Calu3 (cell line): ENCODE data around the gene SMIM28. TPM values are rescaled to one million over a fixed set of nuclear protein-coding genes. Genes with fewer than 3 reads are reported as not detected.

ENCODE experiments used
- BruUV-seq: library from RNA; stranded (reverse); fragments of 400-500 nt; replicated peaks from 2 replicates; lab custom pipeline; 2021; lab: Mats Ljungman, UMichigan
- CTCF ChIA-PET: fragments of 300-600 bp; sonication (Branson Sonifier 250); formaldehyde crosslinking; loops from one replicate; lab custom pipeline; 2022; ENCODE audit warnings: antibody characterized with exemption; lab: Charles Lee
- DNase-seq: peaks from one replicate; pipeline ENCODE4 v3.0.0; 2022
- H3K27ac Mint-ChIP-seq: one replicate; pipeline ENCODE4 v1.8.0; 2022; ENCODE audit warnings: mixed read lengths; ENCODE audit not compliant: unreplicated experiment
- H3K27me3 Mint-ChIP-seq: one replicate; pipeline ENCODE4 v1.8.0; 2022; ENCODE audit warnings: mixed read lengths; ENCODE audit not compliant: unreplicated experiment
- H3K36me3 Mint-ChIP-seq: one replicate; pipeline ENCODE4 v1.8.0; 2022; ENCODE audit warnings: mild to moderate bottlenecking, moderate library complexity, mixed read lengths; ENCODE audit not compliant: insufficient read depth, unreplicated experiment
- H3K4me1 Mint-ChIP-seq: one replicate; pipeline ENCODE4 v1.8.0; 2022; ENCODE audit warnings: mild to moderate bottlenecking, low read depth, mixed read lengths; ENCODE audit not compliant: unreplicated experiment
- H3K4me3 Mint-ChIP-seq: one replicate; pipeline ENCODE4 v1.8.0; 2022; ENCODE audit warnings: mild to moderate bottlenecking, low read depth, moderate library complexity, mixed read lengths; ENCODE audit not compliant: unreplicated experiment
- H3K9me3 Mint-ChIP-seq: one replicate; pipeline ENCODE4 v1.8.0; 2022; ENCODE audit warnings: low read depth, mixed read lengths; ENCODE audit not compliant: unreplicated experiment
- CTCF ChIP-seq: fragments of 200-600 bp; IDR thresholded peaks from one replicate; pipeline ENCODE4 v1.8.0; 2022; ENCODE audit warnings: antibody characterized with exemption; ENCODE audit not compliant: unreplicated experiment
- intact Hi-C: fragments of 100-400 bp; cut with micrococcal nuclease; formaldehyde crosslinking; loops from one replicate; pipeline ENCODE4 v1.10.0; 2022; ENCODE audit not compliant: unreplicated experiment
- total RNA-seq: library from RNA; stranded (reverse); gene quantifications from 2 replicates; pipeline ENCODE4 v1.2.3, GENCODE V29; 2022

Gene SMIM28
- total RNA-seq, 1 experiment from 2014 or later: not detected

DNA sequence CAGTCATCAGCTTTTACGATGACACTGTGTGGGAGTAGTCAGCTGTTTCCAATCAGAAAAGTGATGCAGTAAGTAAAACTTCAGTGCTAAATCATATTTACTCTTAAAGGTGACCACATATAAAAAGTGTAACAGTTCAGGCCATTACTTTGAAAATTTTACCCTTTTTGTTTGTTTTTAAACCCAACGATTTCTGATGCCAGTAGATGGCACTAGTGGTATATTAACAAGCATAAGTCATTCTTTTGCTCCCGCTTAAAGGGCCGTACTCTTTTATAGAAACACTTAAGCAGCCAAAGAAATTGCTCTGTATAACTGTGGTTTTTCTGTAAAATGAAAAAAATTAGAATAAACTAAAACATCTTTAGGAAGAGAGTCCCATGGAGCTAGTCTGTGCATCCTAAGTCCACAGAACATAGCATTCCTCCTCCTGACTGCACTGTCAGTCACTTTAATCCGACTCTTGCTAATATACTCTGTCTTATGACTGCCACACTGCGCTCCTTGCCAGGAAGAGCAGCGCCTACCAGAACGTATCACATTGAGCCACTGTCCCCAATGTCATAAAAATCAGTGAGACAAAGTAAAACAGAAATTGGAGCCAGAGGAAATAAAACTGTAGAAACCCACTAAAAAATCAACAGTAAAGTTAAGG is 51.4 kb downstream of the SMIM28 start:
- Mint-ChIP-seq H3K36me3 (peaks cover 27% of the 10 kb centered on the region), H3K27me3 (no peaks in the 10 kb centered on the region), H3K4me3 (no peak overlapping the region), H3K9me3 (no peaks in the 10 kb centered on the region), H3K4me1 (no peaks in the 10 kb centered on the region), H3K27ac (no peak overlapping the region)
- intact Hi-C loops: loop anchor here (1.0 to 10.0 kb wide), 3 partner anchors 80 to 346 kb away; partner anchors contain the start of gene CCDC28A
- no peak for DNase-seq
- TF ChIP-seq CTCF: peak; percentile 24
- CTCF ChIA-PET: no interaction called here
- BruUV-seq: no TSS peak

DNA sequence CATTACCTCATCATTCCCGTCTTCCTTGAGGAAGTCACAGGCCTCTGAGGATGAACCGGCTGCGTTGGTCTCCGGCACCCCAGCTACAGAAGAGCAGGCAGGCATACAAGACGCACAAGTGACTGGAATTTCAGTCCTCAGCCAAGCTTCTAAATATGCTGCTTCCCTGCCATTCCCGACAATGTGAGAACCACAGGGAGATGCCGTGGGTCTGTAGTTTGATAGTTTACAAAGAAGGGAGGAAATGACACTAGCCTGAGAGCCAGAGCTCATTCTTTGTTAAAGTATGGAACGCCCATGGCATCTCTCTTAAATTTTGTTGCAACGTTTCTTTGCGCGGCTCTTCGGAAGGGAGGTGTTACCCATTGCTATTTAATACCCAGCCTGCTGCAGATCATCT is 52.1 kb downstream of the SMIM28 start:
- CTCF ChIA-PET: interaction anchor here (0.6 to 1.6 kb wide), 3 partner anchors 26 to 91 kb away, joined by 3 to 6 read pairs (median 3); no protein-coding TSS in a partner anchor

GRCh38 chr6:138430361-138431145 is 52.8 kb downstream of the SMIM28 start:
- Mint-ChIP-seq H3K4me1 (no peaks in the 10 kb centered on the region), H3K4me3 (no peak overlapping the region)

More for the DNA sequence above, 52.1 kb downstream of the SMIM28 start:
- TF ChIP-seq CTCF: no peak
- intact Hi-C loops: loop anchor here (1.0 to 10.0 kb wide), 3 partner anchors 80 to 345 kb away; partner anchors contain the start of gene CCDC28A
- no peak overlapping the region for H3K4me3 Mint-ChIP-seq
- BruUV-seq: no TSS peak
- peaks cover 21% of the 10 kb centered on the region for H3K36me3 Mint-ChIP-seq
- no peaks in the 10 kb centered on the region for H3K9me3 Mint-ChIP-seq
- DNase-seq: no peak
- H3K4me1 Mint-ChIP-seq: no peaks in the 10 kb centered on the region
- no peaks in the 10 kb centered on the region for H3K27me3 Mint-ChIP-seq
- H3K27ac Mint-ChIP-seq: no peak overlapping the region

More at GRCh38 chr6:138430361-138431145, 52.8 kb downstream of the SMIM28 start:
- no peak for TF ChIP-seq CTCF
- CTCF ChIA-PET: interaction anchor here (0.6 to 1.6 kb wide), 3 partner anchors 25 to 90 kb away, joined by 3 to 6 read pairs (median 3); no protein-coding TSS in a partner anchor
- intact Hi-C loops: no loop called here
- BruUV-seq: TSS peak; percentile 9
- Mint-ChIP-seq H3K9me3 (no peaks in the 10 kb centered on the region), H3K27ac (no peak overlapping the region), H3K27me3 (no peaks in the 10 kb centered on the region), H3K36me3 (peaks cover 20% of the 10 kb centered on the region)
- DNase-seq: no peak
